SIG-M5 treated with dmso at 0.1 percent for 504 hours (cell line): Measurements from ENCODE around the gene EPHB1.
"Not testable (repeated sequence)": the region's sequence is repeated elsewhere in the genome, so short reads cannot be mapped to it uniquely, and the experiment has no call there.

Experiments
- DNase-seq: peaks from one replicate; lab custom pipeline; 2025; ENCODE audit not compliant: unreplicated experiment; lab: John Stamatoyannopoulos, UW

Gene EPHB1

DNA sequence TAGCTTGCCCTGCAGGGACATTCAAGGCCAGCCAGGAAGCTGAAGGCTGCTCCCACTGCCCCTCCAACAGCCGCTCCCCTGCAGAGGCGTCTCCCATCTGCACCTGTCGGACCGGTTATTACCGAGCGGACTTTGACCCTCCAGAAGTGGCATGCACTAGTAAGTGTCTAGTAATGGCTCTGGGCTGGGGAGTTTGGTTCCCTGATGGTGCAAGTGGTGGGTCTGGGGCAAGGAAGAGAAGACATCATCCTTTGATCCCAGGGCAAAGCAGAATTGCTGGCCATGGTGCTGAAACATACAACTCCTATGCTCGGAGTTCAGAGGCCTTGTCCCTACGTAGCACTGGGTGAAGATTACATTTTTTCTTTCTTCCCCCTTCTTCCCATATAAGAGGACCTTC is 311.4 kb downstream of the EPHB1 start:
- no peak for DNase-seq

DNA sequence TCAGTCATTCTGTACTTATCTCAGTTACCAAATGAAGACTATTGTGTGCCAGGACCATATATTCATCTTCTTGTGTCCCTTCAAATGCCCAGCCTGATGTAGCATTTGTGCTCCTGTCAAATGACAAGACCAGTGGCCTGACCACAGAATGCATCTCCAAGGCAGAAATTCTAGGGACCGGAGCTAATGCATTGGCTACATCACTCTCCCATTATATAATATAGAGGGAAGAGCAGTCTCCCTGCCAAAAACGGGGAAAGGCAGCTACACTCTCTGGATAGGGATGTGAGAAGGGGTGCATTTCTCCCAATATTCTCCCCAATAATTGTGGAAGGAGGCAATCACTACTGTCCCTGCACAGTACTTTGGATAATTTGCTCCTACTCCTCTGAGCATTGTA is 312.0 kb downstream of the EPHB1 start:
- no peak for DNase-seq

DNA sequence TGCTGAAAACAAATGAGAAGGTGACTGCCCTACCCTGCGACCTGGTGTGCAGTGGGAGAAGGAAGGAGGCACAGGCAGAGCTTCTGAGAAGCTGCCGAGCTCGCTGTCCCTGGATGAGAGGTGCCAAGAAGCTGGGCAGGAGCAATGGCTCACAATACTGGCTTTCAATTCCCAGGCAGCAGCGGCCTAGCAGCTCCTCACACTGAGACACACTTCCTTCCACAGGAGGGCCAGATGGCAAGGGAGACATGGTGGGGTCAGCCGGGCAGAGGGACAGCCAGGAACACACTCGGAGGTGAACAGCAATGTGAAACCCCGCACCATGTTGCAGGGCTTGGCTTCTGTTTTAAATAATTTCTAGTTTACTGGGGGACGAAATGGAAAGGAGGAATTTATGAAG is 314.6 kb downstream of the EPHB1 start:
- DNase-seq = no peak

DNA sequence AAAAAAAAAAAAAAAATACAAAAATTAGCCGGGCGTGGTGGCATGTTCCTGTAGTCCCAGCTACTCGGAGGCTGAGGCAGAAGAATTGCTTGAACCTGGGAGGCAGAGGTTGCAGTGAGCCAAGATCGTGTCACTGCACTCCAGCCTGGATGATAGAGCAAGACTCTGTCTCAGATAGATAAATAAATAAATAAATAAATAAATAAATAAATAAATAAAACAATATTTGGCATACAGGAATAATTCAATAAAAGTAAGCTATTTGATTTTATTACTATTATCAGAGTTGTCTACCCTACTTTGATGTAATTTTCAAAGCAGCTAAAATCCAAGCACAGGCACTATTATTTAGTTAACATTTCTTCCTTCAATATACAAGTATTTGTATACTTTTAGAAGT is 319.5 kb downstream of the EPHB1 start:
- DNase-seq = not testable (repeated sequence)

DNA sequence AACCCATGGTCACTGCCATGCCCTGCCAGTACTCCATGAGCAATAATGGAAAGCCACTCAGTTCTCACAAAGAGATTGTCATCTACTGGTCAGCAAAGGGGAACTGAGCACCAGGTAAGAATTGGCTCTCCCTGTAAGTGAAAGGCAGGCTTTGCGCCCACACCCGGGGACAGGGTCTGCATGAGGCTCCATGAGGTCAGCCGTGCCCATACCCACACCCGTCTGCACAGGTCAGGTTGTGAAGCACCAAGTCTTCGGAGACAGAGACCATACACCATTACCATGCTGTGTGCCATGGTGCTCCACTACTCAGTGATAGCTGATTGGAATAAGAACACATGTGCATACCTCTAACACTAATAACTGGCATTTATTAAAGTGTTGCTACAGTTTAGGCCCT is 322.9 kb downstream of the EPHB1 start:
- DNase-seq = no peak

DNA sequence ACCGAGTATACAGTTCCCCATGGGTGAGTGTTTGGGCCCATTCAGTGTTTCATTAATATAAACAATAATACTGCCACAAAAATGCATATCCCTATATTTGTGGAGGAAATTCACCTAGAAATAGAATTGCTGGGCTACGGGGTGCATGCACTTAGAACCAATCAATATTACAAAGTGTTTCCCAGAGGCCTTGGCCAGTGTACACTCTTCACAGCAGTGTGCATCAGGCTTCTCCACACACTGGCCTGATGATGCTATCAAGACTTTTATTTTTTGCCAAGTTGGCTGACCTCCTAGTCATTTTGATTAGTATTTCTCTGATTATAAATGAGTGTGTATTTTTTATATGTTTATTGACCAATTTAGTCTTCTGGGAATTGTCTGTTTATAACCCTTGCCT is 323.7 kb downstream of the EPHB1 start:
- no peak for DNase-seq

DNA sequence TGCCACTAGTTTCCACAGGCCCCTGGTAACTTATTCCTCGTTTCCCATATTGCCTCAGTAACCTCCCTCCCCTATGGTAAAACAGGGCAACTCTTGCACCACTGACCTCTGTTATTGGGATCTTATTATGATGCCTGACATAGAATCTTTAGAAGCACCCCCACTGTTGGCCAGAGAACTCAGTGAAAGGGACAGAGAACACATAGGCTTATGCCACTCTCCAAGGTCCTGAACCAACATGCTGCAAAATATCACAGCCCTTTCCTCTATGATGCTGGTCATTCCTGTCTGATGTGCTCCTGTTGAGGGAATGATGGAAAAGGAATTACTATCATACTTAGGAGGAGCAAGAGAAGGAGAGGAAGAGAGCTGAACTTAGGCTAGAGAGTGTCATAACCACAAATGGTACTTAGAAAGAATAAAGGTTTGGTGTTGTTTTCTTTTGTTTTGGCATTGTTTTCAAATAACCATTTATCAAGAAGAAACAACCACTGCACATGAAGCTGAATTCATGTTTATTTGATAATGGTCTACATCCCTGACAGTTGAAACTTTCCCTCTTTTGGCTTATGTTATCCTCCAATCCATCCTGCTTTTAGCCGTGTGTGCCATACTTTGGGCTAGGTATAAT is 330.2 kb downstream of the EPHB1 start:
- peak; percentile 37 for DNase-seq

DNA sequence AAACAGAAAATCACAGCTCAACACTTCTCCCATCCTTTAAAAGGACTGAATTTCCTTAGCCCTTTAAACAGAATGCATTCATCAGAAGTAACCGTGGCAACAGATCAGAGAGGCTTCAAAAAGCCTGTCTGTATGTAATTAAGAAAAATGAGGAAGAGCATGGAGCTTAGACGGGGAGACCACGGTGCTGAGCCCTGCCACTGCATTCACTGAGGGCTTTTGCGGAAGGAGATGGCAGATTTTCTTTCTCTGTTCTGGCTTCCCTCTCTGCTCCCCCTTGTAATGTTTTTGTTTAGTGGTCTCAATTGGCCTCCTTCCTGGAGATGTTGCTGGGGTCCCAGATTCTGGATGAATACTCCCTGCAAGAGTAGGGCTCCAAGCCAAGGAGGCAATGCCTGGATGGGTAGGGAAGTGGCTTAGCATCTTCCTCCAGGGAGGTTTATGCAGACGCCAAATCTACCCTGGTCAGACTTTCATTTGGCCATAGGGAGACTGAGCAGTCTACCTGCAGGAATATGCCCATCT is 332.9 kb downstream of the EPHB1 start:
- DNase-seq = no peak

DNA sequence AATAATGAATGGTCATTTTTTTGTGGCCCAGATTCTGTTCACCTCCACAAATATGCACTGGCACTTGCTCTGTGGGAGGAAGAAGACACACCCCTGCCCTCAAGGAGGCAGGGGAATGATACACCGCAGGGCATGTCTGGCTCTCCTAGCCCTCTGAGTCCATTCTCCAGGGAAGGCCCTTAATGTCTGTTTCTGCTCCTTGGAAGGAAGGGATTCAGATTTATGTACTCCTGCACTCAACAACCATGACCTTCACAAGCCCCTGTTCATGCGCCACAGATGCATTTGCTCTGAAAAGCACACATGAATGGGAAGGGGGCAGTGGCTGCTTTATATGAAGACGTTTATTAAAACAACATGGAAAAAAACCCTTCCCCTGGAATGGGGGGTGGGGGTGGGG is 333.8 kb downstream of the EPHB1 start:
- DNase-seq = no peak

DNA sequence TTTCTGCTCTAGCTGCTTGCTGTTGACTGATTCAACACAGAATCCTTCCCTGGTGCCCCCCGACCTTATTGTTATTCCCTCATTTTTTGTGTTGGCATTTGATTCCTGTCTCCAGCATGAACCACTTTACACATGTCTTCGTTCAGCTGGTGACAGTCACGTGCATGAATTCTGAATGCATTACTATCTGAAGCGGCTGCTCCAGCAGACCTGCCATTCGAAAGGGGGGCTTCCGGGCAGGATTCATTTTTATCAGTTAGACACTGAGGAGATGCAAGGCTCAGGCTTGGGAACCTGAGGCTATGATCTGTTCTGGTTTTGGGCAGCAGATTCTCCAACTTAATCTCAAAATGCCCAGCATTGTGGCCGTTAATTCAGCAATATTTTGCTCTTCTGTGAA is 336.2 kb downstream of the EPHB1 start:
- no peak for DNase-seq

DNA sequence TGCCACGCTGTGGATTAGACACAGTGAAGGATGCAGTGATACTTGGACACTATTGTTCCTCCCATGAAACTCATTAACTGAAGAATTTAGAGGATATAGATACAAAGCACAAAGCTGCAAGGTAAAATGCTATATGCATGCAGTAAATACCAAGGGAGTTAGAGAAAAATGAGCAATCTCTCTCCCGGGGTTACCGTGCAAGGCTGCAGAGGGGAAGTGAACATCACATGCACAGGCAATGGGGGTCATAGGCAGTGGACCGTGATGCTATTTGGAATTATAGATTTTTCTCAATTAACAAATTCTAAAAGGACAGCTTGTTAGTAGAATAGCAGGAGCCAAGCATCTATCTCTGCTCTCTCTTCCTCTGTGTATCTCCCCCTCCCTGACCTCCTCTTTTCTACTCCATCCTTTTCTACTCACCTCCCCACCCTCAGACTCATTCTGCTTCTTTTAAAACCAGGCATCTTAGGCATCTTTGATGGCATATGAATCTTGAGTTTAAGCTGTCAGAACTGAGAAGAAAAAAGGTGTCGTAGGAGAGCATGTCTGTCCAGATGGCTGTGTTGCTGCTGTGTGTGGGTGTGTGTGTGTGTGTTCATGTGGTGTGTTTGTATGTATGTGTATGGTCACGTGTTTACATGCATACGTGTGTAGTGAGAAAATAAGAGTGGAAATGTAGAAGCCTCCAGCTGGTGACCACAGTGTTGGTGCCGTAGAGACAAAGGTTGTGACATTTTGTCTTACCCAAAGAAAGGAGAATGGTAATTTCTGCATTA is 339.0 kb downstream of the EPHB1 start:
- DNase-seq = no peak

DNA sequence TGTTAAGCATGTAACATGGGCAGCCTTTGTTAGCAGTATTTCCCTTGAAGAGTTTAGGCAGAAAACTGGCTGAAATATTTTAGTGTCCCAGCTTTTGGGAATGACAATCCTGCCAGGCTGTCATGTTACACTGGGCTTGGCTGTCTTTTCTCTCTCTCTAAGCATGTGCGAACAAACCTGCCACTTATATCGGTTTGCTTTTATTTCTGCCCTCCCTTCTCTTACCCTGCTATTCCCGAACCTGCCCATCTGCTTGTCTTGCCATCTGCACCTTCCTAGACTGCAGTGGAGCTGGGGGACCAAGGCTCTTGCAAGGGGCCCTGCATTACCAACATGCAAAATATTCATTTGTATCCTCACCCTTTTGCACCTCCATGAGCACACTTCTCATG is 339.6 kb downstream of the EPHB1 start:
- DNase-seq = no peak

DNA sequence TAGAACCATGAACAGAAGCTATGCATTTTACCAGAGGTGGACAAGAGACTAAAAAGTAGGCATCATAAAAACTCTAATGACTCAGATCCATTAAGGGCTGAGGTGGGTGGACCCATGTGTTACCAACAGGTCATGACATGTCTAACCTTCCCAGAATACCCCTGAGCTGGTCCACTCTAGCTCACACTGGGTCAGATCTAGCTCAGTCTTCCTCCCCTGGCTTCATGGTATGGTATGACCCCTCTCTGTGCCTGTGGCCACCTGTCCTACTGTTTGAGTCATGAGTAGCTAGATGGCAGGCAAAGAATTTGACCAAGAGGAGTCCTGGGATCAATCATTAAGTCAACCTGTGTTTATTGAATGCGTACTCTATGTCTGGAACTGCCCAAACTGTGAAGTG is 340.4 kb downstream of the EPHB1 start:
- DNase-seq = no peak

DNA sequence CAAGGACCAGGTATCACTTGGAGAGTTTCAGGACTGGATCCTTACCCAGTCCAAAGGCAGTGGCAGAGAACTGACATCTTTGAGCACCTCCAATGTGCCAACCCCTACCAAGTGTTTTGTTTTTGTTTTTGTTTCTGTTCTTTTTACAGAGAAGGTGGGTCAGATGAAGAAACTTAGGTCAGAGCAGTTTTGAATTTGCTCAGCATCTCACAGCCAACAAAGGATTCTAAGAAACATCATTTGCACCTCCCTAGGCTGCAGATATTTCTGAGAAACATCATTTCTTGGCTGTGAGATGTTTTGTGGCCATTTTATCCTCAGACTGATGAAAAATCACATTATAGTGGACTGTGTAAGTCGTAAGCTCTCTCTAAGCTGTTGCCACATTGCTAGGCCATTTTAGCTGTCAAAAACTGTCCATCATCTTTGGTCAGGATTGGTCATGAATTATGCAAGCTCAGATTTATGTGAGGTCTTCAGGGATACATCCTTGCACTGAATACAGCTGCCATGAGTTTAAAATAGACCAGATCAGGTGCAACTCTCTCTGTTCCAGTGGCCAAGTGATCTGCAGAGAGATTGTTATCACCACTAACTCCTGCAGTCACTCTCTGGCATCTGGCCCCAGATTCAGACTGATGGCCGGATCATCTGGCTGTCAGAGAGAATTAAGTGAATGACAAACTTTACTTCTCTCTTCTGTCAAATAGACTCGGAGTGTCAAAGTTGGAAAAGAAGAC is 341.5 kb downstream of the EPHB1 start:
- DNase-seq = no peak

DNA sequence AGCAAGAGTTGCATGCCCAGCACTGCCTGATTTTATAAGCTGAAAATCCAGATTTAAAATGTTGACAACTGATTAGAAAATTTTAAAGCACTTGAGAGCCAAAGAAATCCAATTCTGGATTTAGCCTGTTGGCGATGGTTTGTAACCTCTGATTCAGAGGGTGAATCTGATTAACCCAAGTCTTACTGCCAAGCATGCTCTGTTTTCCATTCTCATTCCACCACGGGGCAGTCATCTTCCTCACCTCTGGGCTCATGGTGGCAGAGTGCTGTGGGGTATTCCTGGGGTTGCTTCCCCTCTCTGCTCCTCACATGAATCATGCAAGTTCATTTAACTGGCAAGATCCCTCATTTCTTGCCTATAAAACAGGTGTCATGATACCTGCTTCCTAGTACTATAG is 342.2 kb downstream of the EPHB1 start:
- no peak for DNase-seq

DNA sequence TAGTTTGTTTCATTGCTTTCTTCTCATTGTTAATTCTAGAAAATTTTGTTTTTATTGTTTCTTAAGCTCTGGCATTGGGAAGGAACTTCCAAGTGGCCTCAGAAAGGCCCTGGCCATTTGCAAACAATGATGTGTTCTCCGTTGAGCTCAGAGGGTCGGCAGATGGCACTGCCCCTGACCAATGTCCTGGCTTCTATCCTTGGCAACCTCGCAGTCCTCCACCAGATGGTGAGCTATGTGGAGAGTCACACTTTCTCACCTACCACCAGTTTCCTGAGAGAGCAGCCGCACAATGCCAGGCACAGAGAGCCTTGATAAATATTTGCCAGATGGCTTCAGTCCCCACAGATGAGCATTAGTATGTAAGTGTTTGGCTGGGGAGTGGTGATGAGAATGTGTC is 343.7 kb downstream of the EPHB1 start:
- DNase-seq = no peak

DNA sequence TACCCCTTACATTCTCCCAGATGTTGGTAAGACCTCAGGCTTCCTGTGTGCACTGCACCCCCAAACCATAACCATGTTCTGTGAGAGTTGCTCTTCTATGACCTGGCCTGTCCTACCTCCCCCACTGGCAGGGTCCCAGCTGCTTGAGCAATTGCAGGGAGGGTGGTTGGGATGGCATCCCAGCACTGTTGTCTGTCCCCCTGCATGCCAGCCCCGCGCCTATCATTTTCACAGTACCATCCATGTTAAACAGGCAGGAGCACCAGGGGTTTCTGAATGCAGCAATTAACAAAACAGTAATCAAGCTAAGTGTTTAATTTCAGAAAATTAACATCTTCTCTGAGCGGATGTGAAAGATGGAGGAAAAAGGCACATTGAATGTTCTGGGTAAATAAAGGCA is 345.5 kb downstream of the EPHB1 start:
- no peak for DNase-seq

DNA sequence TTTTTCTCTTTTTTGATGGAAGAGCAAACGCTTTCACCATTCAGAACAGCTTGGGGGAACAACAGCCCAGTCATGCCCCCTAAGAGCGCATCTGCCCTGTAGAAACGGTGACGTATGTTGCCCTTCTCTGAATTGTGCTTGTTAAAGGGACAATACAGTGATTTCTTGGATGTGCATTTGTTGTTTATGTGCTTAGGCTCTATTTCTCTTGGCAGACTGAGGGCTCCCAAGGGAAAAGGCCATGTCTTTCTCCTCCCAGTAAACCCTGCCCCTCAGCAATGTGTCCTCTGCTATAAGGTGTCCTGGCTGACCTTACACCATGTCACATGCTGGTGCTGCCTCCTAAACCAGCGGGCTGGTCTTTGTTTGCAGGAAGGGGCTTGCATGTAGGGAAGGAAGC is 346.1 kb downstream of the EPHB1 start:
- no peak for DNase-seq

DNA sequence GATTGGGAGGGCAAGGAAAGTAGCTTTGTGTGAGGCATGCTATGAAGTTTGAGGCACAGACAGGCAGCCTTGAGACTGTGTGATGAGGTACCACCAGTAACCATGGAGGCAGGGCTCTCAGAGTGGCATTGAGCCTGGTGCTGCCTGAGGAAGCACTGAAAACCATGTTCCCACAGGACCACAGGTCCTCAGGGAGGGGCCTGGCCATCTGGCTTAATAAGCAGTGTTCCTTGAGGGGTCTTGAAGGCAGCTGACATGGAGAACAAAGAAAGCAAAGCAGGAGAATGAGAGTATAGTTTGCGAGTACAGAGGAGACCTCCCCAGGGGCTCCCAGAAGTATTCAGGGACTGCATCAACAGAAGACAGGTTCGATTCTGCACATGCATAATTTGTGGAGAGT is 346.6 kb downstream of the EPHB1 start:
- DNase-seq = no peak

DNA sequence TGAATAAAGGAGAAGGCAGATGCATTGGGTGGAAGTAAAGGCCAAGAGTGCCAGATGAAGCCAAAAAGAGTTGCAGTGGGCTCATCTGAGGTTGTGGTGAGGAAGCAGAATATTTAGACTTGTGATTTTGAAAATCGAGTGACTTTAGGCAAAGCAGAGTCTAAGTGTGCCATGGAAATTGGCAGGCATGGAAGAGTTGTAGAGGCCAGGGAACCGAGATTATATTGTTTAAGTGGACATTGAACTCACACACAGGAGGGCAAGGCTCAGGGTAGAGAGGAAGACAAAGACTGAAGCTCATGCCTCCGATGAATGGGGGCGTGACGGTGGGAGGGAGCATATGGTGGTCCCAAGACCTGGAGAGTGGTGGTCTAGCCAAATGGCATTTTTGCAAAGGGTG is 347.5 kb downstream of the EPHB1 start:
- no peak for DNase-seq

DNA sequence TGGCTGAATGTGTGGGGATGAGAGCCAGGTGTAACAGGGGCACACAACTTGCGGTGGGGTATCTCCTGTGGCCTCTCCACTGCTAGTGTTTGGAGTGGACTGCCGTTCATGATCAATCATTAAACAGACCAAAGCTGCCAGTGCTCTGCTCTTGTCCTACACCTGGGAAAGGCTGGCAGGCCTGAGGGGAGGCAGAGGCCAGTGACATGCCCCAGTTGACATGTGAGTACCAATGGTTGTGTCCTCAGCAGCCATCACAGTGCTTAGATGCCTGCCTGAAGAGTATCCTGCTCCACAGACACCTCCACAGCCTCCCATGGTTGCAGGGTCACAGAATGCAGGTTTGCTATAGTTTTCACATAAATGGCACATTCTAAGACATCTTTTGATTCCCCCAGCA is 348.4 kb downstream of the EPHB1 start:
- no peak for DNase-seq

DNA sequence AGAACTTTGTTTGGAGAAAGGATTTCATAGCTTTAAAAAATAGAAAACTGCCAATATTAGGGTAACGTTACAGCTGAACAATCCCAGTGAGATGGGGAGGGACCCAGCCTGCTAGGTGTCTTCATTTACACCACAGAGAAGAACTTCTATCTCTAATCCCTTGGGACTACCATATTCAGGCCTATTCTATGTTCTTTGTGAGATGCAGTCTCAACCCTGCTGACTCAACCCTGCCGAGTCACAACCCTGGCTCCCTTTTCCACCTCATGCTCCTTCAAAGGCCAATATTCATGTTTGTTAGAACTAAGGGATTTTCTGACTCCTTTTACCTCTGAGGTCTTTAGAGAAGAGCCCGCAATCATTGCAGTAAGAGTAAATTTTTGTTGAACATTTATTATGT is 350.5 kb downstream of the EPHB1 start:
- no peak for DNase-seq
